Activated effector memory CD4-positive, alpha-beta T cell treated with anti-CD3 and anti-CD28 coated beads, Interleukin-2, amount 50 U/mL, for 16 hours (primary cell): ENCODE results near the gene CFAP69.
"Not testable (repeated sequence)": the region's sequence is repeated elsewhere in the genome, so short reads cannot be mapped to it uniquely, and the experiment has no call there.

Source experiments
- DNase-seq: peaks from one replicate; pipeline ENCODE4 v3.0.0-alpha.2; 2020

CFAP69 gene

DNA sequence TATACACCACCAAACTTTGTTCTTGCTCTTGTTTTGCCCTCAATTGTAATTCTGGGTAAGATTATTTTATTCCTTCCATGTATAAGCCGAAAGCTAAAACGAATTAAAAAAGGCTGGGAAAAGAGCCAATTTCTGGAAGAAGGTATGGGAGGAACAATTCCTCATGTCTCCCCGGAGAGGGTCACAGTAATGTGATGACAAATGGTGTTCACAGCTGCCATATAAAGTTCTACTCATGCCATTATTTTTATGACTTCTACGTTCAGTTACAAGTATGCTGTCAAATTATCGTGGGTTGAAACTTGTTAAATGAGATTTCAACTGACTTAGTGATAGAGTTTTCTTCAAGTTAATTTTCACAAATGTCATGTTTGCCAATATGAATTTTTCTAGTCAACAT, 12.5 kb upstream of the CFAP69 start:
- DNase-seq: no peak

DNA sequence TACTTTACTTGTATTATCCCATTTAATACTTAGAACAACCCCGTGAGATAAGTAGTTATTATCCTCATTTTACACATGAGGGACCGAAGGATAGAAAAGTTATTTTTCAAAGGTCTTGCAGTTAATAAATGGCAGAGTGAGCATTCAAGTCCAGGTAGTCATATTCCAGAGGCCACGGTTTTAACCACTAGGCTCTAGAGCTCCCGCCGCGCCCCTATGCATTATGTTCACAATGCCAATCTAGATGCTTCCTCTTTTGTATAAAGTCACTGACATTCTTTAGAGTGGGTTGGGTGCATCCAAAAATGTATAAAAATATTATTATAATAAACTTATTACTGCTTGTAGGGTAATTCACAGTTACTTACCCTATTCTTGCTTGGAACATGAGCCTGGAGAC, 11.4 kb upstream of the CFAP69 start:
- DNase-seq: no peak

DNA sequence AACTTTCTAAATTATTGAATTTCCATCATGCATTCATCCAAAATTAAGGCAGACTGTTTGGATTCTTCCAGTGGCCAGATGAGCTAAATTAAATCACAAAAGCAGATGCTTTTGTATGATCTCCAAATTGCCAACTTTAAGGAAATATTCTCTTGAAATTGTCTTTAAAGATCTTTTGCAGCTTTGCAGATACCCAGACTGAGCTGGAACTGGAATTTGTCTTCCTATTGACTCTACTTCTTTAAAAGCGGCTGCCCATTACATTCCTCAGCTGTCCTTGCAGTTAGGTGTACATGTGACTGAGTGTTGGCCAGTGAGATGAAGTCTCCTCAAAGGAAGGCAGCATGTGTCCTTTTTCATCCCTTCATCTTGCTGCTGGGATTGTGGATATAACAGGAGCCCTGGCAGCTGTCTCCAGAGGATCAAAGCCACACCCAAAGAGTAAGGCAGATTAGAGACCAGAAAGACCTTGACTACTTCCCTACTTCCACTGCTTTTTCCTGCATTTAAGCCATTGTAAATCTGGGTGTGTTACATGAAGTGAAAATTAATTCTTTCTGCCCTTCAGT, 8.2 kb upstream of the CFAP69 start:
- no peak for DNase-seq

DNA sequence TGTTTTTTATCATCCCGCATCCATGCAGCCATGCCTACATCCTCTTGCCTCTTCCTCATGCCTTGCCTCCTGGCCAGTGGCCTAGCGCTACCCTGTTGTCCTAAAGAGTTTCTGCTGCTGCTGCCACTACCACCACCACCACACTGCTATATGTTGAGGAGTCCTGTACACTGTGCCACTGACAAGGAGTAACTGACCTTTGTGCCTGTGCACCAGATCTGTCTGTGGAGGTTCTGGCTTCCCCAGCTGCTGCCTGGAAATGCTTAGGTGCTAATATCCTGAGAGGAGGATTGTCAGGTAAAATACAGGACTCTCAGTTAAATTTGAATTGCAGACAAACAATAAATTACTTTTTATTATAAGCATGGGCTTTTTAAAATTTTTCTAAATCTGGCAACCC, 7.0 kb upstream of the CFAP69 start:
- no peak for DNase-seq

DNA sequence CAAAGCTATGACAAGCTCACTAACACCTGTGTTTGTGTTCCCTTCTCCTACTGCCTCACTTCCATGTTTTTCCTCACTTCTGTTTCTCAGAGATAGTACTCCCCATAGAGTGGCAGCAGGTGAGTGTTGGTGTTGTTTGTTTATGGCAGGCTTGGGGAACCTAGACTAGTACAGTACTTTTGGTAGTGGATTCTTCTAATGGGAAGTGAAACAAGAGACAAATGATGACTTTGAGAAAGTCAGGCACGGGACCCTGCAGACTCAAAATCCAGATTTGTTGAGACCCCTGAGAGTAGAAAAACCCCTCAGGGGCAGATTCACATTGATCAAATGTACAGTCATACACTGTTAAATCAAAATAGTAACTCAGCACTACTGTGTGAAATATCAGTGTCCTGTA, 6.4 kb upstream of the CFAP69 start:
- no peak for DNase-seq

DNA sequence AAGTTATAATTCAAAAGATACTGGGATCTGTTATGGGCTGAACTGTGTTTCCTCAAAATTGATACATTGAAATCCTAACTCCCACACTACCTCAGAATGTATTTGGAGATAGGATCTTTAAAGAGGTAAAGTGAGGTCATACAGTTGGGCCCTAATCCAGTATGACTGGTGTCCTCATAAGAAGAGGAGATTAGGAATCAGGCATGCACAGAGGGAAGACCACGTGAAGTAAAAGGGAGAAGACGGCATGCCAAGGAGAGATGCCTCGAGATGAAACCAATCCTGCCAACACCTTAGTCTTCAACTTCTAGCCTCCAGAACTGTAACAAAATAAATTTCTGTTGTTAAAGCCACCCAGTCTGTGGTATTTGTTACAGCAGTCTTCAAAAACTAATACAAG, 5.9 kb upstream of the CFAP69 start:
- no peak for DNase-seq

DNA sequence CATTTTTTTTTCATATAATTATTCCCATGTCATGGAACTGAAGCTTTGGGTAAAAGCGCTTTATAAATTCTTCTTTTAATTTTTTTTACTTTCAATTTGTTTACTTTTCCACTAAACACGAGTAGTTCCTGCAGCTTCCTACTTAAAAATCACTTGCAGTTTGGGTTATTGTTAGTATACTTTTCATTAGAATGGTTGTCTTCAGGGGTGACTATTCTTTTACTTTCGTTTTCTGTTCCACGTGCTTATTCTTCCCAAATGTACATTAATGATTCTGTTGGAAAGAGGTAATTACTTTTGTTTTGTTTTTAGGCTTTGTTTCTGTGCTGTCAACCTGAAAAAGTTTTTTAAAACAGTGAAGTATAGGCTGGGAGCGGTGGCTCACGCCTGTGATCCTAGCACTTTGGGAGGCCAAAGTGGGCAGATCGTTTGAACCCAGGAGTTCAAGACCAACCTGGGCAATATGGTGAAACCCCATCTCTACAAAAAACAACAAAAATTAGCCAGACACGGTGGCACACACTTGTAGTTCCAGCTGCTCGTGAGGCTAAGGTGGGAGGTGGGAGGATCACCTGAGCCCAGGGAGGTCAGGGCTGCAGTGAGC, 5.2 kb upstream of the CFAP69 start:
- DNase-seq: no peak

DNA sequence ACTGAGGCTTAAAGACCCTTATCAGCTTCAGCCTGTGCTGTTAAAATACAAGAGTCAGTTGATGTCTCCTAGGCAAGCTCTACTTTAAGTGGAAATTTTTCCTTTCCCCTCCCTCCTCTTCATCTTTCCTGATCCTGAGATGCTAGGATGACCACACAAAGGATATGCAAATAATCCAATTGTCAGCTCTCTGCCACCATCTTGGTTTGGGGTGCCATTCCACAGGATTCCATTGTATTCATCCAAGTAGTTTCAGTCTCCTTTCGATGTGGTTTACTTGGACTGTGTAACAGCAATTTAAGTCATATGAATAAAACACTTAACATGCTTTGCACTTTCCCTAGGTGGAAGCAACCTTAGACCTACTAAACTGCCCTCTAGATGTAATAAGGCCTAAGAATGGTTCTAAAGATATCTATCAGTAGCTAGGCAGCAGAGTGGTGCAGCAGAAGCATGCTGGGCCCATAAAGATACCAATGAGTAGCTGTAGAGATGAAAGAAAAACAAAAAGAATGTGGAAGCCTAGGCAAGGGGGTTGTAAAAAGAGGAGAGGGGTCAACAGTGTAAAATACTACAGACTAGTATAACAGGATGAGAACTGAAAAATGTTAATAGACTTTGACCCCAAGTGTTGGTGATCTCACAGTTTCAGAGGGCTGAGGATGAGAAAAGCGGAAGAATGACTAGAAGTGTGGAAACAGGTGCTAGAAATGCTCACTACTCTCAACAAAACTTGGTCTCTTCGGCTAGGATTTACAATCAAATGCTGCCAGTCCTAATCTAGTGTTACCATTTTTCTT, 2.4 kb upstream of the CFAP69 start:
- DNase-seq: no peak

DNA sequence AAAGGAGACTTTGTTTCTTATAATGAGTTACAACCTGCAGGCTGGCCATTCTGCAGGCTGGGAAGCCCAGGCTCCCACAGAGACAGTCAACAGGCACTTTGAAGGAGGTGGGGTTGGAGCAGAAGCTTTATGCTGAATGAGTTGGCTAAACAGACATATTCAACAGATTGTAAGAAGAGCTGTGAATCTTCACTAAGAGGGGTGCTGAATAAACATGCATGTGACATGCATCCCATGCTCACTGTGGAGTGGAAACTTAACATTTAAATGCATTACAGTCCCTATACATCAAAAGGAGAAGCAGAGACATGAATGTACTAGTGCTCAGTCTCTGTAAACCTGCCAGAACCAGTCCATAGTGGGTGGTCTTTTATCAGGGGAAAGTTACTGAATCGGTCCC, 1.4 kb upstream of the CFAP69 start:
- no peak for DNase-seq

DNA sequence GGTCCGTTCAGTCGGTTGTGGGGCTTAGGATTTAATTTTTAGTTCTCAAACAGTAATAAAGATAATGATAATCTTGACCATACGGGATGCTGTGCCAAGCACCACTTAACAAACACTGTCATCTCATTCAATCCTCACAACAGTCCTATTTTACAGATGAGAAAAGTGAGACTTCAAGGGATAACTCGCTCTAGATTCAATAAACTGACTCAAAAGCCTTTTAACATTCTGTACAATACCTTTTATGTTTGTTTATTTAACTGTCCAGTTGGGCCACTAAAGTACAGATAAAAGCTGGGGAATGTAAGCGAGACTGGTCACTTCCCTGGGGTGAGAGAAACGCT, 437 bp upstream of the CFAP69 start:
- no peak for DNase-seq

DNA sequence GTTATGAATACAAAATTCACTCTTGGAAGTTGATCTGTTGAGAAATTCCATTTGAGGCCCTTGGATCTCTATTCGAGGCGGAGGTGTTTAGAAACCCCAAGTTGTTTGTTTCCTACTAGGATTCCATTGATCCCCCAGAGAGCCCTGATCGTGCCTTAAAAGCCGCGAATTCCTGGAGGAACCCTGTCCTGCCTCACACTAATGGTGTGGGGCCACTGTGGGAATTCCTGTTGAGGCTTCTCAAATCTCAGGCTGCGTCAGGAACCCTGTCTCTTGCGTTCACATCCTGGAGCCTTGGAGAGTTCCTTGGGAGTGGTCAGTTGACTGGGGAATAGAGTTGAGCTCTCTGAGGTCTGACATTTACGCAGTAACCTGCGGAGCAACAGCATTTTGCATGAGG, 1.2 kb downstream of the CFAP69 start:
- no peak for DNase-seq

DNA sequence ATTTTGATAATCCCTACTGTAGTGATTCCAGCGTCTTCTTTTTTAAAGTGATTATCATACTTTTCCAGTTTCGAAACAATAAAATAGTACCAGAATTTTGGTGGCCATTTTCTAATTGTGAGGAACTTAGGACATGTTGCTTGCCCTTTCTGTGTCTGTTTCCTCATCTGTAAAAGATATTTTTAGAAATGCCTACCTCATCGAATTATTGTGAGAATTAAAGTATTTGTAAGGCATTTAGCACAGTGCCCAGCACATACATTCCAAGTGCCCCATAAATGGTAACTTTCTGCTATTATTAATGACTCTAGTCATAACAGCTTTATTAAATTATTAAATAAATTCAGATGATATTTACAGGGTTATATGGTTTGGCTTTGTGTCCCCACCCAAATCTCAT, 3.7 kb downstream of the CFAP69 start:
- no peak for DNase-seq

DNA sequence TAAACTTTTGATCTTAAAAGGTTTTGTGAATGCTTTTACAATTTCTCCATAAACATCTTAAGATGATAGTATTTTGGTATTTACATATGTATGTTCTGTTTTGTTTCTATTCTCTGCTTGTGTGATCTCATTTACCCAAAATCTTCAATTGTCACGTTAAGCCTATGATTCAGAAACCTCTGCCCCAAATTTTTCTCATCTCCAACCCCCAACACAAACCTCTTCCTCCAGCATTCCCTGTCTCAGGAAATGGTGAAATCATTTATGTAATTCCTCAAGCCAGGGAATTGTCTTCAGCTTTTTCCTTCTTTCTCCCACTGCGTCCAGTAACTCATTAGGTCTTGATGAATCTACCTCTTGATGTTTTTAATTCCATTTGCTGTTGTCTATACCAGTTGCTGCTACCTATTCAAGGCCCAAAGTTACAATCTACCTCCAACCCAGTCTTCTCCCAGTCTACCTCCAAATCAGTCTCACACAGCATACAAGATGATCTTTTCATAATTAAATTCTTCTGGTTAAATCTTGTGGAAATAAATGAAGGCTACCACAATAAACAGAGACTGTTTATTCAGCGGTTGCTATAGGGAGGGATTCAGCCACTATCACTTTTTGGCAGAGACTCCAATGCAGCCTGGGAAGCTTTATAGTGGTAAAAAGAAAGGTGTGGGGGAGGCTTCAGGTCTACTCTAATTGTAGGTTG, 5.8 kb downstream of the CFAP69 start:
- DNase-seq: no peak

DNA sequence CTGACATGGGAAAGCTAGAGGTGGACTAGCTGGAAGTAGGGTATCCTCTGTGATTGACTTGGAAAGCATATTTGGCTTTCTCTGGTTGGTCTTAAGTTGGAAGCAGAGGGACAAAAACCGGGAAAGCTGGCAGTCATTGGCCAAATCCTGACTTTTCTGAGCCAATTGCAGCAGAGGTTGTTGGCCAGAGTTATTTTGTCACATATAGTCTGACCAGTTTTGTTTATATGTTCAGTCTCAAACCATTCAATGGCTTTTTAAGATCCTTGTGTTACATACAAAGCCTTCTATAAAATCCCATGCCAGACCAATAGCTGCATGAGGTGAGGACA, 6.3 kb downstream of the CFAP69 start:
- no peak for DNase-seq

DNA sequence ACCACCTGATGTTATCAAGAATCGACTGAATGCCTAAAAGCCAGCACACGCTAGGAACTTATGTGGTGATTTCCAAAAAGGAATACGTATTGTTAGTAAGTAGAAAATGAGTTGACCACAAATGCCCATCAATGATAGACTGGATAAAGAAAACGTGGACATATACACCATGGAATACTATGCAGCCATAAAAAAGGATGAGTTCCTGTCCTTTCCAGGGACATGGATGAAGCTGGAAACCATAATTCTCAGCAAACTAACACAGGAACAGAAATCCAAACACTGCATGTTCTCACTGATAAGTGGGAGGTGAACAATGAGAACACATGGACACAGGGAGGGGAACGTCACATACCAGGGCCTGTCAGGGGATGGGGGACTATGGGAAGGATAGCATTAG, 11.0 kb downstream of the CFAP69 start:
- DNase-seq: not testable (repeated sequence)

DNA sequence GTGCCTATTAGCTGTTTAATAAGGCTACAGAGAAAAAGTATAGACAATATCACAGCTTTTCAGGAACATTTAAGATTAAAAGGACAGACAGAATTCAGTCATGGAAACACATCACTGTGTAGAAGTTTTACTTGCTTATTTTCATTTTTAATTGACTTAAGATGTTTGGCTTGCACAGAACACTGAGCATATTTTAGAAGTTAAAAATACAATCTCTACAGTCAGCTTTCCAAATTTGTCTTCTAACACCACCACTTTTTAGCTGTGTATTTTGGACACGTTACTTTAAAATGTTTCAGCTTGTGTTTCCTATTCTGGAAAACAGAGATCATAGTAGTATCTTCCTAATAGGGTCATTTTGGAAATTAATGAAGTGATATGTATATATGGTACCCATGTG, 11.8 kb downstream of the CFAP69 start:
- no peak for DNase-seq

DNA sequence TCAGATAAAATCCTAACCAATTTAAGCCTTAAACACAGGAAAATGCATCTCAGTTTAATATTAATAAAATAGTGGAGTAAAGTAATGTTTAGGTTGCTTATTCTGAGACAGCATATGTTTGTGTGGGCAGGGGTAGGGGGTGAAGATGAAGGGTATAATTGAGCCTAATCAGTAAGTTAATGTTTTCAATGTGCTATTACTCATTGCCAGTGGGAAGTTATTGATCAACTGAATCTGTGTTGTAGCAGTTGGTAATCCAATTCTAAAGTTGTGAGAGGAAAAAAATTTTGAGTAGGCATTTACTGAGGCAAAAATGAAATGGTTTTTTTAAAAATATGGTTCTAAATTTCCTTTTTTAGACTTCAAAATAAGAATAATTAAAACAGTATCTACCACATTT, 16.5 kb downstream of the CFAP69 start:
- no peak for DNase-seq

DNA sequence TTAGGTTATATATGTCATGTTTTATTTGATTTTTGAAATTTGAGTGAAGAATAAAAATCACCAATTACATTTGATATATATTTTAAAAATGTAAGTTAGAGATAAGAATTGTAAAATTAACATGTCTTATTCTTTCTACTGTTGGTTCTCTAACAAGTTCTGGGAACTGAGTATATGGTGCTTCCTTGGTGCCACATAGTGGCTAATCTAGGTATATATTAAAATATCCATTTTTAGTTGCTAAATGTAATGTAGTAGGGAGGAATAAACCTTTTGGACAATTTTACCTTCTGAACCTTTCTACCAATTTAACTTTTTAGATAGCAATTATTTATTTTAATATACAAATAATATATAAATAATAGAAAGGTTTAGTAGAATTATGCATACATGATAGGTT, 17.5 kb downstream of the CFAP69 start:
- no peak for DNase-seq

DNA sequence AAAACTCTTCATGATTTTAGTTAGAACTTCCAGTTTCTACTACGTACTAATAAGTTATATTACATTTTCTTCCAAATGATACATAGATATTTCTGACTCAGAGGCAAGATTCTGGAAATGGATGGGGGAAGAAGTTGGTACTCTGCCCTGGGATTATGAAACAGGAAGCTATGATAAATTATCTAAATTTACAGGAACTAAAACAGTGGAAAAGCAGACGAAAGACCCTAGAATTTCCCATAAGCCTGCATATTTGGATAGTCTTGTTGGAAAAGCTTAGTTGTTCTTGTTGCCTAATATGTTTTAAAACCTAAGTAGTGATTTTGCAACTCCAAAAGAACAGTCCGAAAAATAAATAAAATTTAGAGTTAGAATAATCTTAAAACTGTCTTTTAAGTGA, 21.8 kb downstream of the CFAP69 start:
- DNase-seq: no peak

DNA sequence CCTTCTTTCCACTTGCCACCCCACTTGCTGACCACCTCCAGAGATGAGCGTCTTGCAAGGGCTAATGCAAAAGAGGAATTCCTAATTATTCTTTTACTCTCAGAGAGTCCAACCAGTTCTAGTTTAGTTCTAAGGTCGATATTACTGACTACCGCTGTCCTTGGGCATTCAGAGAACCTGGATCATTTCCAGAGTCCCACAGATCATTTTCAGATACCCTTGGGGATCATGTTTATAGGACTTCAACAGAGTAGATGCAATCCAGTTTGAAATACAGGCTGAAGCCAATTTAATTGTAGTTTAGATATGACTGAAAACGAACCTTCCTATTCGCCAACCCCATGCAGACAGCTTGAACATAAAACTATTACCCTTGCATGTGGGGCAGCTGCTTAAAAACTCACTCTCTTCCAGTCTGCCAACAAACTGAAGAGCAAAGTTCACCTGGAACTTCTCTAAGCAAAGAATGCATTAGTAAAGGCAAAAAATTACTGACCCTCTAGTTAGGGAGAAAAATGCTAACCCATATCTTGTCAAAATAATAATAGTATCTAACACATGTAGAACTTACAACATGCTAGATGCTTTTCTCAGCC, 22.4 kb downstream of the CFAP69 start:
- no peak for DNase-seq

DNA sequence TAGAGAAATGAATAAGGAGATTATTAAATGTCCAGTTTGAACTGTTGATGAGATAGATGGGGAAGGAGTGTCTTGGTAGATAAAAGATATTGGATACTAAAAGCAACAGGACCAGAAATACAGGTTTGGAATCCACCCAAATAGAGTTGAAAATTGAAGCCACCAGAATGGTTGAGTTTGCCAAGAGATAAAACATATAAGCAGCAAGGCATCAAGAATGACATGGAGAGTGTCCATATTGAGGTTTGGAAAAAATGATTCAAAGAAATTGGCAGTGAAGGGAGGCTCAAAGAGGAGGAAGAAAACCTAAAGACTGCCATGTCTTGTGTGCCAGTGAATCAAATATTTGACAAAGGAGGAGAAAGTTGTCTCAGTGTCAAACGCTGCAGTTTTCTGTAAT, 24.2 kb downstream of the CFAP69 start:
- no peak for DNase-seq

DNA sequence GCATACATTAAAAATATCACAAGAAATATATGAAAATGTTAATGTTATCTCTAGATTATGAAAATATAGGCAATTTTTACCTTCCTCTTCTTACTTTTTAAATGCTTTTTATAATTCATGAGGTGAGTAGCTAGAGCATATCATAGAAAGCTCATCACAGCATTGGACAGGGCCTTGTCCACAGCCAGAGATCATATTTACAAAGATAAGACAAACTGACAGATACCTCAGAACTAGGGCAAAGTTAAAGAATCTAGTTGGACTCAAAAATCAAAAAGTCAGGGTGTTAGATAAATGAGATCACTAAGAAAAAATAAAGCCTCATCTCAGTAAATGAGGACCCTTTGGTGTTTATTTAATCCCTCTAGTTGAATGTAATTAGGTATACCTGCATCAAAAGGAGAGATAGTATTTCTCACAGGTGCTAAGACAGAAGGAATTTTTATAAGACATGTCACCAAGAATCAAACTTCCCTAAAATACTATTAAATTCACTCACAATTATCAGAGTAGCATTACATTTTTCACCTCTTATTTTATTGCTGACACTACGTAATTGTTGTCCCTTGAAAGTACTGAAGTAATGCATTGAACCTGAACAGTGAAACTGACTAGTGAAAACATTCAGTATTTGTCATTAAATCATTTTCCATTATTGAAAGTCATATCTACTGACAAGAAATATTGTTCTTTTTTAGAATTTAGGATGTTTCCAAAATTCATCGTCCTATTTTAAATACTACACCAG, 25.6 kb downstream of the CFAP69 start:
- no peak for DNase-seq

DNA sequence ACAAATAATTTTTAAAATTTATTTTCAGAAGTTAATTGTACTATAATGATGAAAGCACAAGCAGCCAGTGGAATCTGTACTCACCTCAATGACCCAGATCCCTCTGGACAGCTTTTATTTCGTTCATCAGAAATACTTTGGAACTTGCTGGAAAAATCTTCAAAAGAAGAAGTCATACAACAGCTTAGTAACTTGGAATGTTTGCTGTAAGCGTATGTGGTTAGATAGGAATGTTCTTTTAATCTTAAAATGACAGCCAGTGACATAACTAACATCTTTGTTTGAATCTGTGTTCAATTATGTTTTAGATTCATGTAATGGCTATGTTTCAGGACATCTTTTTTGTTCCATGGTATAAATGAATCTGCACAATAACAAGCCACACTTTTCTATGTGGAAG, 26.8 kb downstream of the CFAP69 start:
- DNase-seq: no peak
